ENCODE results near the gene BPI.
"Not testable (repeated sequence)": the region's sequence is repeated elsewhere in the genome, so short reads cannot be mapped to it uniquely, and the experiment has no call there.

The BPI gene

GRCh38 chr20:38303908-38304379 lies at the start of gene BPI:
Gene BPI, plus strand, starts transcription at chr20:38304156. Its CDS starts 68 bp downstream, at chr20:38304224.
- DNase-seq (ENCODE audit: low read depth), result no peak

GRCh38 chr20:38254621-38255020 lies 49.3 kb upstream of the BPI start:
- DNase-seq (ENCODE audit: low read depth), result not testable (repeated sequence)

- peak; percentile 53 for DNase-seq (ENCODE audit: low read depth)
Measured at GRCh38 chr20:38255393-38255792, 48.6 kb upstream of the BPI start.

- DNase-seq (ENCODE audit: low read depth), result no peak
Measured at GRCh38 chr20:38256021-38256420, 47.9 kb upstream of the BPI start.

- no peak for DNase-seq (ENCODE audit: low read depth)
Measured at GRCh38 chr20:38256966-38257365, 47.0 kb upstream of the BPI start.

GRCh38 chr20:38258545-38259215 lies 45.3 kb upstream of the BPI start:
- no peak for DNase-seq (ENCODE audit: low read depth)

GRCh38 chr20:38260025-38260377 lies 44.0 kb upstream of the BPI start:
- no peak for DNase-seq (ENCODE audit: low read depth)

GRCh38 chr20:38260378-38261053 lies 43.4 kb upstream of the BPI start, which contains the start of gene KIAA1755:
Gene KIAA1755, minus strand, starts transcription at chr20:38260735. Its CDS starts 235 bp downstream, at chr20:38260500.
- DNase-seq (ENCODE audit: low read depth), result no peak

- no peak for DNase-seq (ENCODE audit: low read depth)
Measured at GRCh38 chr20:38261054-38261390, 42.9 kb upstream of the BPI start.

GRCh38 chr20:38262931-38263330 lies 41.0 kb upstream of the BPI start:
- no peak for DNase-seq (ENCODE audit: low read depth)

- DNase-seq (ENCODE audit: low read depth), result no peak
Measured at GRCh38 chr20:38266426-38266825, 37.5 kb upstream of the BPI start.

- DNase-seq (ENCODE audit: low read depth), result no peak
Measured at GRCh38 chr20:38267296-38267695, 36.7 kb upstream of the BPI start.

- no peak for DNase-seq (ENCODE audit: low read depth)
Measured at GRCh38 chr20:38267901-38268514, 35.9 kb upstream of the BPI start.

GRCh38 chr20:38269040-38269439 lies 34.9 kb upstream of the BPI start:
- DNase-seq (ENCODE audit: low read depth), result no peak

GRCh38 chr20:38269715-38270114 lies 34.2 kb upstream of the BPI start:
- DNase-seq (ENCODE audit: low read depth), result no peak

GRCh38 chr20:38270869-38271605 lies 32.9 kb upstream of the BPI start:
- peak; percentile 97 for DNase-seq (ENCODE audit: low read depth)

- DNase-seq (ENCODE audit: low read depth), result no peak
Measured at GRCh38 chr20:38271608-38272120, 32.3 kb upstream of the BPI start.

- DNase-seq (ENCODE audit: low read depth), result no peak
Measured at GRCh38 chr20:38272398-38272797, 31.6 kb upstream of the BPI start.

GRCh38 chr20:38272961-38273360 lies 31.0 kb upstream of the BPI start:
- peak; percentile 56 for DNase-seq (ENCODE audit: low read depth)

GRCh38 chr20:38275815-38276550 lies 28.0 kb upstream of the BPI start:
- peak; percentile 63 for DNase-seq (ENCODE audit: low read depth)

- DNase-seq (ENCODE audit: low read depth), result no peak
Measured at GRCh38 chr20:38277285-38277684, 26.7 kb upstream of the BPI start.

- DNase-seq (ENCODE audit: low read depth), result no peak
Measured at GRCh38 chr20:38277691-38278090, 26.3 kb upstream of the BPI start.

All from stromal cell of bone marrow (primary cell).